Endothelial cell of umbilical vein (primary cell): Measurements from ENCODE around the gene ZNF423. TPM values are rescaled to one million over a fixed set of nuclear protein-coding genes. Genes with fewer than 3 reads are reported as not detected.

Experiments used
- BruUV-seq: library from RNA; stranded (reverse); fragments of 400-500 nt; replicated peaks from 2 replicates; lab custom pipeline; 2021; lab: Mats Ljungman, UMichigan
- CTCF ChIA-PET: fragments of 300-600, 350-600 bp; sonication (Branson Sonifier 250); formaldehyde crosslinking; loops from one replicate; lab custom pipeline; 2021; ENCODE audit warnings: antibody characterized with exemption, inconsistent platforms; lab: Charles Lee
- POLR2A ChIA-PET: fragments of 300-600, 350-600 bp; sonication (Branson Sonifier 250); formaldehyde crosslinking; loops from one replicate; lab custom pipeline; 2021; ENCODE audit warnings: antibody characterized with exemption, inconsistent platforms; lab: Charles Lee
- DNase-seq: peaks from one replicate; pipeline ENCODE4 v3.0.0-alpha.2; 2011; ENCODE audit warnings: low read depth, low spot score
- FAIRE-seq: peaks from 2 replicates; lab custom pipeline; 2011; peaks lifted over from hg19 to GRCh38; lab: Jason Lieb, UNC
- H2AFZ ChIP-seq: 2 replicates; pipeline ENCODE4 v1.6.0; 2012; ENCODE audit warnings: low read depth, low read length, control low read depth, inconsistent platforms
- H3K27ac ChIP-seq: 2 replicates; pipeline ENCODE4 v1.5.1; 2011; ENCODE audit warnings: low read depth, mild to moderate bottlenecking, control low read depth, low read length, moderate library complexity; ENCODE audit not compliant: insufficient read depth
- H3K27me3 ChIP-seq, 2 experiments: 2 replicates each; pipeline versions ENCODE4 v1.6.0 to v1.6.1; 2011; ENCODE audit warnings: low read length in 2 of 2, mixed read lengths in 1 of 2; ENCODE audit not compliant: control insufficient read depth in 2 of 2, insufficient read depth in 2 of 2
- H3K36me3 ChIP-seq, 2 experiments: 2 replicates in 1 of 2; 3 replicates in 1 of 2; pipeline ENCODE4 v1.5.1; 2011; ENCODE audit warnings: low read length in 2 of 2, mild to moderate bottlenecking in 1 of 2, moderate library complexity in 1 of 2; ENCODE audit not compliant: control insufficient read depth in 2 of 2, insufficient read depth in 2 of 2; ENCODE audit errors: extremely low read depth in 1 of 2
- H3K4me1 ChIP-seq: 3 replicates; pipeline ENCODE4 v1.5.1; 2011; ENCODE audit warnings: mild to moderate bottlenecking, low read length; ENCODE audit not compliant: control insufficient read depth, insufficient read depth; ENCODE audit errors: extremely low read depth
- H3K4me2 ChIP-seq: 2 replicates; pipeline ENCODE4 v1.6.1; 2011; ENCODE audit warnings: low read length, control low read depth, mixed read lengths; ENCODE audit not compliant: insufficient read depth
- H3K4me3 ChIP-seq, 3 experiments: fragments of 200-600 bp in 1 of 3; sonication (generic), shearing (Covaris generic) in 1 of 3; replicated peaks in 1 of 3; 2 replicates each; pipeline ENCODE4 v1.5.1; 2011 to 2016; ENCODE audit warnings: control low read depth in 3 of 3, low read length in 3 of 3, mild to moderate bottlenecking in 2 of 3, inconsistent platforms in 1 of 3, low read depth in 1 of 3, moderate library complexity in 1 of 3; ENCODE audit not compliant: insufficient read depth in 1 of 3
- H3K79me2 ChIP-seq: 2 replicates; pipeline ENCODE4 v1.6.0; 2012; ENCODE audit warnings: low read length, inconsistent platforms; ENCODE audit not compliant: control insufficient read depth, insufficient read depth
- H3K9ac ChIP-seq: replicated peaks from 2 replicates; pipeline ENCODE3; 2011; ENCODE audit warnings: low read length, control low read depth; ENCODE audit not compliant: insufficient read depth; ENCODE audit errors: extremely low read depth
- H3K9me1 ChIP-seq: replicated peaks from 3 replicates; pipeline ENCODE4 v1.6.0; 2011; ENCODE audit warnings: mild to moderate bottlenecking, low read length; ENCODE audit not compliant: control insufficient read depth, insufficient read depth; ENCODE audit errors: extremely low read depth
- H3K9me3 ChIP-seq: replicated peaks from 2 replicates; pipeline ENCODE4 v1.5.1; 2012; ENCODE audit warnings: low read length, inconsistent platforms; ENCODE audit not compliant: control insufficient read depth, insufficient read depth
- H4K20me1 ChIP-seq: replicated peaks from 2 replicates; pipeline ENCODE3; 2011; ENCODE audit warnings: mild to moderate bottlenecking, low read length; ENCODE audit not compliant: control insufficient read depth, insufficient read depth; ENCODE audit errors: extremely low read depth
- FOS ChIP-seq: IDR thresholded peaks from 2 replicates; pipeline ENCODE4 v1.6.1; 2011; ENCODE audit warnings: mild to moderate bottlenecking, low read length, moderate library complexity, borderline replicate concordance; ENCODE audit not compliant: insufficient read depth
- GATA2 ChIP-seq: IDR thresholded peaks from 2 replicates; pipeline ENCODE4 v1.7.0; 2011; ENCODE audit warnings: low read depth, mild to moderate bottlenecking, moderate library complexity, mixed read lengths, low read length; ENCODE audit not compliant: insufficient read length, insufficient read depth
- MAX ChIP-seq: IDR thresholded peaks from 2 replicates; pipeline ENCODE4 v1.6.1; 2011; ENCODE audit not compliant: insufficient read depth, insufficient read length
- MYC ChIP-seq: IDR thresholded peaks from one replicate; pipeline ENCODE4 v1.6.1; 2011; ENCODE audit warnings: mild to moderate bottlenecking, low read depth, low read length
- dilution Hi-C: fragments of 300-500 bp; cut with MboI; formaldehyde crosslinking; loops from one replicate; pipeline ENCODE4 v1.15.0; 2019; ENCODE audit warnings: low sequenced_read_pairs; ENCODE audit not compliant: extremely low pct_ligation_motif_present
- intact Hi-C: fragments of 100-400 bp; cut with micrococcal nuclease; formaldehyde crosslinking; loops from one replicate; pipeline ENCODE4 v1.10.0; 2022
- polyA plus RNA-seq, 4 experiments: library from polyadenylated mRNA; depleted of rRNA in 3 of 4; stranded (reverse) in 3 of 4; unstranded in 1 of 4; fragments of >200 nt; gene quantifications; 2 replicates each; pipeline versions ENCODE4 v1.2.1 to v1.2.3, GENCODE V29; 2011 to 2012; ENCODE audit warnings: missing spikeins in 1 of 4
- total RNA-seq: library from RNA; stranded (reverse); gene quantifications from 2 replicates; pipeline ENCODE4 v1.2.3, GENCODE V29; 2021
- TF ChIP-seq, protein P1 (sequence below), 2 donors: IDR thresholded peaks; 1 replicate in 1 of 2; 2 replicates in 1 of 2; pipeline ENCODE4 v1.5.1; 2011; ENCODE audit warnings: low read length in 2 of 2, mild to moderate bottlenecking in 2 of 2, moderate library complexity in 2 of 2, control low read depth in 1 of 2, inconsistent platforms in 1 of 2, low read depth in 1 of 2; ENCODE audit not compliant: insufficient read depth in 1 of 2; ENCODE audit errors: extremely low read depth in 1 of 2

Gene ZNF423
- total and polyA plus RNA-seq, 2 donors (not counting 3 experiments of a cell fraction or from before 2014, with no cell fraction given): 2.2 to 8.1 TPM

DNA sequence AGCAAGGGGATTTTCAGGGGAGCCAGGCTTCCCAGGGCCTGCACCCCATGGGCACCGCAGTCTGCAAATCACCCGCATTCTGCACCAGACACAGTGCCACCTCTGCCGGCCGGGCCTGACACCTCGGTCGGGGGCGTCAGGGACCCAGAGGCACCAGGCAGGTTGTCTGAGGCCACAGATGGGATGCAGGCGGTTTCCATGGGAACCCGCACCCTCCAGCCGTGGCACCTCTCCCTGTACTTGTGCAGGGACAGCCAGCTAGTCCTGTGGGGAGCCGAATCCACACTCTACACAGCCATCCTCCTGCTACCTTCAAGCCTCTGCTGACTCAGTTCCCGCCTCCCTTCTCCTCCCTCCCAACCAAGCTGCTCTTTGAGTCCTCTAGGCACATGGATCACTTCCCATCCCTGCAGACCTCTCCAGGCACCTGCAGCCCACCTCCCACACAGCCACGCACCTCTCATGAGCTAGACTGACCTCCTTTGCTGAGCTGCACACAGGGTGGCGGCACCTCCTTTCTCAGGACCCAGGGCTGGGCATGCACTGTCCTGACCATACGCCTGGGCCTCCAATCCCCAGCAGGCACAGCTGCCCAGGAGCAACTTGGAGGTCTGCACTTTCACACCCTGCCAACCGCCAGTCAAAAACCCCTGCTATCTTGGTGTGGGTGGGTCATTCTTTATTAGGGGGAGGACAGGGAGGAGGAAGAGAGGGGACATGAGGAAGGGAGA, 362.9 kb downstream of the ZNF423 start:
- Histone ChIP-seq H3K36me3 (no peaks in the 10 kb centered on the region), H3K27ac (no peak overlapping the region), H3K9ac (no peak overlapping the region), H4K20me1 (no peaks in the 10 kb centered on the region), H3K27me3 (no peaks in the 10 kb centered on the region), H3K4me3 (no peak overlapping the region), H3K4me1 (no peaks in the 10 kb centered on the region), H3K9me3 (no peaks in the 10 kb centered on the region), H3K9me1 (no peaks in the 10 kb centered on the region), H2AFZ (no peak overlapping the region), H3K4me2 (no peak overlapping the region), H3K79me2 (no peaks in the 10 kb centered on the region)
- DNase-seq: no peak
- dilution Hi-C loops: no loop called here
- intact Hi-C loops: loop anchor here (1.0 to 5.0 kb wide), 8 partner anchors 51 to 430 kb away; no protein-coding TSS in a partner anchor
- BruUV-seq: no TSS peak
- TF ChIP-seq MAX (no peak), FOS (no peak), MYC (no peak), GATA2 (no peak)
- TF ChIP-seq, protein P1, sequence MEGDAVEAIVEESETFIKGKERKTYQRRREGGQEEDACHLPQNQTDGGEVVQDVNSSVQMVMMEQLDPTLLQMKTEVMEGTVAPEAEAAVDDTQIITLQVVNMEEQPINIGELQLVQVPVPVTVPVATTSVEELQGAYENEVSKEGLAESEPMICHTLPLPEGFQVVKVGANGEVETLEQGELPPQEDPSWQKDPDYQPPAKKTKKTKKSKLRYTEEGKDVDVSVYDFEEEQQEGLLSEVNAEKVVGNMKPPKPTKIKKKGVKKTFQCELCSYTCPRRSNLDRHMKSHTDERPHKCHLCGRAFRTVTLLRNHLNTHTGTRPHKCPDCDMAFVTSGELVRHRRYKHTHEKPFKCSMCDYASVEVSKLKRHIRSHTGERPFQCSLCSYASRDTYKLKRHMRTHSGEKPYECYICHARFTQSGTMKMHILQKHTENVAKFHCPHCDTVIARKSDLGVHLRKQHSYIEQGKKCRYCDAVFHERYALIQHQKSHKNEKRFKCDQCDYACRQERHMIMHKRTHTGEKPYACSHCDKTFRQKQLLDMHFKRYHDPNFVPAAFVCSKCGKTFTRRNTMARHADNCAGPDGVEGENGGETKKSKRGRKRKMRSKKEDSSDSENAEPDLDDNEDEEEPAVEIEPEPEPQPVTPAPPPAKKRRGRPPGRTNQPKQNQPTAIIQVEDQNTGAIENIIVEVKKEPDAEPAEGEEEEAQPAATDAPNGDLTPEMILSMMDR (IDR thresholded peaks at IDR 0.05; ENCODE audit: extremely low read depth in 1 of 2, insufficient read depth in 1 of 2, low read depth in 1 of 2, low read length in 2 of 2): no peak
- ChIA-PET CTCF (interaction anchor here (1.0 to 3.0 kb wide), 11 partner anchors 10 to 531 kb away, joined by 3 to 21 read pairs (median 5); partner anchors contain the start of gene CNEP1R1), POLR2A (no interaction called here)
- FAIRE-seq: no peak
